SU-DHL-6 (cell line): ENCODE measurements around the gene SUMO4.

Source experiments
- EZH2phosphoT487 ChIP-seq: fragments of 200-600 bp; sonication (generic), shearing (Covaris generic); conservative IDR thresholded peaks from 2 replicates; pipeline ENCODE4 v1.6.1; 2018; ENCODE audit warnings: mild to moderate bottlenecking, antibody characterized with exemption, low read length, moderate library complexity, mixed read lengths
- TF ChIP-seq, protein P1 (sequence below): fragments of 200-600 bp; sonication (generic); IDR thresholded peaks from one replicate; pipeline ENCODE4 v1.5.1; 2017; ENCODE audit warnings: antibody characterized with exemption, mild to moderate bottlenecking, low read length, moderate library complexity; ENCODE audit not compliant: insufficient read depth, poor library complexity, severe bottlenecking

DNA sequence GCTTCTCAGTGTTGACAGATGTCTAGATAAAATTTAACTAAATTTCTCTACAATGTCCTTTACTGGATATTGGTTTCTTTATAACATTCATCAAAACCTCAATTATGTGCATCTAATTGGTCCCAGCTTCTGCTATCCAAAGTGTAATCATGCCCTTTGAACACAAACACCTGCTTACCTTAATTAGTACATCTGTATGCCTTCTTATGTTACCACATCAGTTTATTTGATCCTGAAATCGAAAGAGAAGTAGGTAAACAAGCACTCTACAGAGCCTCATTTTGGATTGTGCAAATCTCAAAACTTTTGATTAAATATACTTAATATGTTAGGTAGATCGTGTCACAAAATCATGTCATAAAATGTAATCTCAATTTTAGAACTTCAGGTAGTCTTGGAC, 46.1 kb upstream of the SUMO4 start:
- TF ChIP-seq EZH2phosphoT487, result no peak
- TF ChIP-seq, protein P1, sequence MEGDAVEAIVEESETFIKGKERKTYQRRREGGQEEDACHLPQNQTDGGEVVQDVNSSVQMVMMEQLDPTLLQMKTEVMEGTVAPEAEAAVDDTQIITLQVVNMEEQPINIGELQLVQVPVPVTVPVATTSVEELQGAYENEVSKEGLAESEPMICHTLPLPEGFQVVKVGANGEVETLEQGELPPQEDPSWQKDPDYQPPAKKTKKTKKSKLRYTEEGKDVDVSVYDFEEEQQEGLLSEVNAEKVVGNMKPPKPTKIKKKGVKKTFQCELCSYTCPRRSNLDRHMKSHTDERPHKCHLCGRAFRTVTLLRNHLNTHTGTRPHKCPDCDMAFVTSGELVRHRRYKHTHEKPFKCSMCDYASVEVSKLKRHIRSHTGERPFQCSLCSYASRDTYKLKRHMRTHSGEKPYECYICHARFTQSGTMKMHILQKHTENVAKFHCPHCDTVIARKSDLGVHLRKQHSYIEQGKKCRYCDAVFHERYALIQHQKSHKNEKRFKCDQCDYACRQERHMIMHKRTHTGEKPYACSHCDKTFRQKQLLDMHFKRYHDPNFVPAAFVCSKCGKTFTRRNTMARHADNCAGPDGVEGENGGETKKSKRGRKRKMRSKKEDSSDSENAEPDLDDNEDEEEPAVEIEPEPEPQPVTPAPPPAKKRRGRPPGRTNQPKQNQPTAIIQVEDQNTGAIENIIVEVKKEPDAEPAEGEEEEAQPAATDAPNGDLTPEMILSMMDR, result no peak
